Endothelial cell of umbilical vein (primary cell): Measurements from ENCODE around the gene HCK. TPM values are rescaled to one million over a fixed set of nuclear protein-coding genes. Genes with fewer than 3 reads are reported as not detected.

Source experiments
- BruUV-seq: library from RNA; stranded (reverse); fragments of 400-500 nt; replicated peaks from 2 replicates; lab custom pipeline; 2021; lab: Mats Ljungman, UMichigan
- CTCF ChIA-PET: fragments of 300-600, 350-600 bp; sonication (Branson Sonifier 250); formaldehyde crosslinking; loops from one replicate; lab custom pipeline; 2021; ENCODE audit warnings: antibody characterized with exemption, inconsistent platforms; lab: Charles Lee
- POLR2A ChIA-PET: fragments of 300-600, 350-600 bp; sonication (Branson Sonifier 250); formaldehyde crosslinking; loops from one replicate; lab custom pipeline; 2021; ENCODE audit warnings: antibody characterized with exemption, inconsistent platforms; lab: Charles Lee
- DNase-seq: peaks from one replicate; pipeline ENCODE4 v3.0.0-alpha.2; 2011; ENCODE audit warnings: low read depth, low spot score
- FAIRE-seq: peaks from 2 replicates; lab custom pipeline; 2011; peaks lifted over from hg19 to GRCh38; lab: Jason Lieb, UNC
- H2AFZ ChIP-seq: 2 replicates; pipeline ENCODE4 v1.6.0; 2012; ENCODE audit warnings: low read depth, low read length, control low read depth, inconsistent platforms
- H3K27ac ChIP-seq: 2 replicates; pipeline ENCODE4 v1.5.1; 2011; ENCODE audit warnings: low read depth, mild to moderate bottlenecking, control low read depth, low read length, moderate library complexity; ENCODE audit not compliant: insufficient read depth
- H3K27me3 ChIP-seq, 2 experiments: 2 replicates each; pipeline versions ENCODE4 v1.6.0 to v1.6.1; 2011; ENCODE audit warnings: low read length in 2 of 2, mixed read lengths in 1 of 2; ENCODE audit not compliant: control insufficient read depth in 2 of 2, insufficient read depth in 2 of 2
- H3K36me3 ChIP-seq, 2 experiments: 2 replicates in 1 of 2; 3 replicates in 1 of 2; pipeline ENCODE4 v1.5.1; 2011; ENCODE audit warnings: low read length in 2 of 2, mild to moderate bottlenecking in 1 of 2, moderate library complexity in 1 of 2; ENCODE audit not compliant: control insufficient read depth in 2 of 2, insufficient read depth in 2 of 2; ENCODE audit errors: extremely low read depth in 1 of 2
- H3K4me1 ChIP-seq: 3 replicates; pipeline ENCODE4 v1.5.1; 2011; ENCODE audit warnings: mild to moderate bottlenecking, low read length; ENCODE audit not compliant: control insufficient read depth, insufficient read depth; ENCODE audit errors: extremely low read depth
- H3K4me2 ChIP-seq: 2 replicates; pipeline ENCODE4 v1.6.1; 2011; ENCODE audit warnings: low read length, control low read depth, mixed read lengths; ENCODE audit not compliant: insufficient read depth
- H3K4me3 ChIP-seq, 3 experiments: fragments of 200-600 bp in 1 of 3; sonication (generic), shearing (Covaris generic) in 1 of 3; replicated peaks in 1 of 3; 2 replicates each; pipeline ENCODE4 v1.5.1; 2011 to 2016; ENCODE audit warnings: control low read depth in 3 of 3, low read length in 3 of 3, mild to moderate bottlenecking in 2 of 3, inconsistent platforms in 1 of 3, low read depth in 1 of 3, moderate library complexity in 1 of 3; ENCODE audit not compliant: insufficient read depth in 1 of 3
- H3K79me2 ChIP-seq: 2 replicates; pipeline ENCODE4 v1.6.0; 2012; ENCODE audit warnings: low read length, inconsistent platforms; ENCODE audit not compliant: control insufficient read depth, insufficient read depth
- H3K9ac ChIP-seq: replicated peaks from 2 replicates; pipeline ENCODE3; 2011; ENCODE audit warnings: low read length, control low read depth; ENCODE audit not compliant: insufficient read depth; ENCODE audit errors: extremely low read depth
- H3K9me1 ChIP-seq: replicated peaks from 3 replicates; pipeline ENCODE4 v1.6.0; 2011; ENCODE audit warnings: mild to moderate bottlenecking, low read length; ENCODE audit not compliant: control insufficient read depth, insufficient read depth; ENCODE audit errors: extremely low read depth
- H3K9me3 ChIP-seq: replicated peaks from 2 replicates; pipeline ENCODE4 v1.5.1; 2012; ENCODE audit warnings: low read length, inconsistent platforms; ENCODE audit not compliant: control insufficient read depth, insufficient read depth
- H4K20me1 ChIP-seq: replicated peaks from 2 replicates; pipeline ENCODE3; 2011; ENCODE audit warnings: mild to moderate bottlenecking, low read length; ENCODE audit not compliant: control insufficient read depth, insufficient read depth; ENCODE audit errors: extremely low read depth
- CTCF ChIP-seq, 2 donors: IDR thresholded peaks; 1 replicate in 1 of 2; 2 replicates in 1 of 2; pipeline ENCODE4 v1.5.1; 2011; ENCODE audit warnings: low read length in 2 of 2, mild to moderate bottlenecking in 2 of 2, moderate library complexity in 2 of 2, control low read depth in 1 of 2, inconsistent platforms in 1 of 2, low read depth in 1 of 2; ENCODE audit not compliant: insufficient read depth in 1 of 2; ENCODE audit errors: extremely low read depth in 1 of 2
- EZH2 ChIP-seq: IDR thresholded peaks from 2 replicates; pipeline ENCODE4 v1.6.1; 2012; ENCODE audit warnings: borderline replicate concordance, low read depth, mild to moderate bottlenecking, moderate library complexity, low read length, inconsistent platforms; ENCODE audit not compliant: severe bottlenecking
- FOS ChIP-seq: IDR thresholded peaks from 2 replicates; pipeline ENCODE4 v1.6.1; 2011; ENCODE audit warnings: mild to moderate bottlenecking, low read length, moderate library complexity, borderline replicate concordance; ENCODE audit not compliant: insufficient read depth
- GATA2 ChIP-seq: IDR thresholded peaks from 2 replicates; pipeline ENCODE4 v1.7.0; 2011; ENCODE audit warnings: low read depth, mild to moderate bottlenecking, moderate library complexity, mixed read lengths, low read length; ENCODE audit not compliant: insufficient read length, insufficient read depth
- JUN ChIP-seq: IDR thresholded peaks from 2 replicates; pipeline ENCODE4 v1.6.1; 2011; ENCODE audit warnings: borderline replicate concordance, low read depth; ENCODE audit not compliant: insufficient read length, insufficient read depth
- MAX ChIP-seq: IDR thresholded peaks from 2 replicates; pipeline ENCODE4 v1.6.1; 2011; ENCODE audit not compliant: insufficient read depth, insufficient read length
- MYC ChIP-seq: IDR thresholded peaks from one replicate; pipeline ENCODE4 v1.6.1; 2011; ENCODE audit warnings: mild to moderate bottlenecking, low read depth, low read length
- POLR2A ChIP-seq: IDR thresholded peaks from 2 replicates; pipeline ENCODE4 v1.6.1; 2012; ENCODE audit warnings: low read depth, mild to moderate bottlenecking, control low read depth, low read length
- POLR2AphosphoS5 ChIP-seq: IDR thresholded peaks from 2 replicates; pipeline ENCODE4 v1.6.1; 2012; ENCODE audit warnings: low read depth, mild to moderate bottlenecking, control low read depth, low read length, moderate library complexity; ENCODE audit not compliant: insufficient read depth
- dilution Hi-C: fragments of 300-500 bp; cut with MboI; formaldehyde crosslinking; loops from one replicate; pipeline ENCODE4 v1.15.0; 2019; ENCODE audit warnings: low sequenced_read_pairs; ENCODE audit not compliant: extremely low pct_ligation_motif_present
- intact Hi-C: fragments of 100-400 bp; cut with micrococcal nuclease; formaldehyde crosslinking; loops from one replicate; pipeline ENCODE4 v1.10.0; 2022
- polyA plus RNA-seq, 4 experiments: library from polyadenylated mRNA; depleted of rRNA in 3 of 4; stranded (reverse) in 3 of 4; unstranded in 1 of 4; fragments of >200 nt; gene quantifications; 2 replicates each; pipeline versions ENCODE4 v1.2.1 to v1.2.3, GENCODE V29; 2011 to 2012; ENCODE audit warnings: missing spikeins in 1 of 4
- total RNA-seq: library from RNA; stranded (reverse); gene quantifications from 2 replicates; pipeline ENCODE4 v1.2.3, GENCODE V29; 2021

HCK gene
- total and polyA plus RNA-seq, 2 donors (not counting 3 experiments of a cell fraction or from before 2014, with no cell fraction given) = not detected

GRCh38 chr20:32138921-32139320 is 86.9 kb downstream of the HCK start:
- no peak for TF ChIP-seq POLR2A
- no peak for TF ChIP-seq EZH2
- TF ChIP-seq FOS = no peak
- no peak for TF ChIP-seq POLR2AphosphoS5
- no peak for TF ChIP-seq GATA2
- TF ChIP-seq CTCF (IDR thresholded peaks at IDR 0.05; ENCODE audit: extremely low read depth in 1 of 2, insufficient read depth in 1 of 2, low read depth in 1 of 2, low read length in 2 of 2) = no peak
- no peak for TF ChIP-seq MYC
- TF ChIP-seq JUN = no peak
- no peak for TF ChIP-seq MAX
- Histone ChIP-seq H3K9me1 (no peaks in the 10 kb centered on the region), H3K79me2 (no peaks in the 10 kb centered on the region), H3K27me3 (no peaks in the 10 kb centered on the region), H3K9ac (no peak overlapping the region), H3K36me3 (peaks cover 11 to 63% of the 10 kb centered on the region in 2 experiments), H3K9me3 (no peaks in the 10 kb centered on the region), H3K4me2 (no peak overlapping the region), H2AFZ (no peak overlapping the region), H3K27ac (no peak overlapping the region), H4K20me1 (no peaks in the 10 kb centered on the region), H3K4me3 (no peak overlapping the region), H3K4me1 (no peaks in the 10 kb centered on the region)
- FAIRE-seq = no peak
- dilution Hi-C loops = no loop called here
- ChIA-PET POLR2A (no interaction called here), CTCF (no interaction called here)
- intact Hi-C loops = no loop called here
- BruUV-seq = no TSS peak
- no peak for DNase-seq
